Measurements from ENCODE around the gene KCNG3.
"Not testable (repeated sequence)": the region's sequence is repeated elsewhere in the genome, so short reads cannot be mapped to it uniquely, and the experiment has no call there.

KCNG3 gene

DNA sequence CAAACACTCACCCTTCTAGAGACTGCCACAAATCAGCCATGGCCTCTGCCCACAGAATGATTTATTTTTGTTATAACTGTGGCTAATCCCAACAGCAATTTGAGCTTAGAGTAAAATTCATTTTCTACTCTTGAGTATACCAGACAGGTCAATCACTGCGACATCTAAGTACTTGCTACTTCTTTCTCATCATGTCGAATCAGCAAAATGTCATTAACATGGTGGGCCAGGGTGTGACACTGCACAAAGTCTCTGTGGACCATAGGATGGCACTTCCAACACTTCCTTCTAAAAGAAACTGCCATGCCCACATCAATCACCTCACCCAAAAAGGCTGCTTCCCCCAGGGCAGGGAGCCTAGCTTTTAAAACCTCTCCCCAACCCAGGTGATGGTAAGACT is 64.4 kb downstream of the KCNG3 start:
- DNase-seq: no peak

GRCh38 chr2:42425697-42426096 is 68.1 kb downstream of the KCNG3 start:
- no peak for DNase-seq

DNA sequence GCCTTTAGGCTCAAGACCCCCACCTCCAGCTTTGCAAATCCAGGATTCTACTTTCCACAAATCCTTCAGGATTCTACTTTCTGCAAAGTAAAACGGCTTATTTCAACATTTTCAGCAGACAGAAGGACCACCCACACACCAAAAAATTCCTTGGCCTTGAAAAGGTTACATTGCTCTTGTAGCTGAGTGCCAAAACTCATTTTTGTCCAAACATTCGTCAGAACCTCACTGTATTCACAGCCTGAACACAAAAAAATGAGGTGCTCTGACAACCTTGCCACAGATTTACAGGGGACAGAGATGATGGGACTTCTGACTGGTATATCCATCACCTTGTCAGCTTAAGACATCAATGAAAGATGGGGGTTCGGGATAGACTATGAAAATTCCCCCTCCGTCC is 69.7 kb downstream of the KCNG3 start:
- DNase-seq: no peak

GRCh38 chr2:42421601-42422239 is 72.1 kb downstream of the KCNG3 start:
- DNase-seq: no peak

- DNase-seq: no peak
These were observed 72.7 kb downstream of the KCNG3 start for GRCh38 chr2:42421157-42421485.

DNA sequence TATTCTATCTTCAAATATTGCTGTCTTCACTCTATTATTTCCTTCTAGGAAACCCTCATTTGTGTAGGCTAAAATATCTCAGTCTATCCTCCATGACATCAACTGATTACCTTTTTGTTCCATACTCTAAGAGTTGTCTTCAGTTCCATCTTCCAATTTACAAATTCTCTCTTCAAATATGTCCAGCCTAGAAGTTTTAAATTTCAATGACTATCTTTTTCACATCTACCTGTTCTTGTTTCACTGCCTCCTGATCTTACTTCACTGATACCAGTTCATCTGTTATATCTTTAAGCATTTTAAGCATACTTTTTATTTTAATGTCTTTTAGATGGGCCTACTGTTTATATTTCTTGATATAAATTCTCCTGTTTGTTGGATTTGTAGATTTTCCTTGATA is 79.1 kb downstream of the KCNG3 start:
- DNase-seq: no peak

DNA sequence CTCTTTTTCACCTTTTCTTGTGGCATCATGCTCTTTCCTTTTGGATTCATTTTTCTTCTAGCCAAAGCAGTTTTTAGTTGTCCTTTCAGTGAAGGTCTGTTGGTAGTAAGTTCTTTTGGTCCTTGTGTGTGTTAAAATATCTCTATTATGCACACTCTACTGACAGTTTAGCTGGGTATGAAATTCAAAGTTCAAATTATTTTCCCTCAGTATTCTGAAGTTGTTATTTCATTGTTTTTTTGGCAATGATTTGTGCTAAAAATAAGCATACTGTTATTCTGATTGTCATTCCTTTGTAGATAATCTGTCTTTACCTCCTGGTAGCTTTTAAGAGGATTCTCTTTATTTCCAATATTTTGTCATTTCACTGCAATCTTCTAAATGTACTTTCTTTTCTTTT is 79.6 kb downstream of the KCNG3 start:
- DNase-seq: no peak

- no peak for DNase-seq
These were observed 82.9 kb downstream of the KCNG3 start for GRCh38 chr2:42410742-42411514.

GRCh38 chr2:42408009-42408408 is 85.8 kb downstream of the KCNG3 start:
- no peak for DNase-seq

- DNase-seq: no peak
These were observed 86.3 kb downstream of the KCNG3 start for GRCh38 chr2:42407476-42407875.

DNA sequence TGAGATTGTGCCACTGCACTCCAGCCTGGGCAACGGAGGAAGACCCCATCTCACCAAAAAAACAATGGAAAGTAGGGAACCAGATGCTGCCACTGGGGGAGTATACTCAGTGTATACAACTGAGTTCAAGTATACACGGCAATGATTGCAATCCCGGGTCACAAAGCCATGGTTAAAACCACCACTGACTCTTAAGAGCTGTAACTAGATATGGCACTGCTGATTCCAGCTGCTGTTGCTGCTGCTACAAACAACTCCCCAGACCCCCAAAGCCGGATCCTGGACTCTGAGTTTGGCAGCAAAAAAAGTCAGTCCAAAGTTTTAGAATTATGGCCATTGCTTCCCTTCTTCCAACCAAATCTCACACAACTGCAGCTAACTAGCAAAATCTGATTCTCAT is 89.1 kb downstream of the KCNG3 start:
- DNase-seq: no peak

- no peak for DNase-seq
These were observed 92.0 kb downstream of the KCNG3 start for GRCh38 chr2:42401773-42402172.

DNA sequence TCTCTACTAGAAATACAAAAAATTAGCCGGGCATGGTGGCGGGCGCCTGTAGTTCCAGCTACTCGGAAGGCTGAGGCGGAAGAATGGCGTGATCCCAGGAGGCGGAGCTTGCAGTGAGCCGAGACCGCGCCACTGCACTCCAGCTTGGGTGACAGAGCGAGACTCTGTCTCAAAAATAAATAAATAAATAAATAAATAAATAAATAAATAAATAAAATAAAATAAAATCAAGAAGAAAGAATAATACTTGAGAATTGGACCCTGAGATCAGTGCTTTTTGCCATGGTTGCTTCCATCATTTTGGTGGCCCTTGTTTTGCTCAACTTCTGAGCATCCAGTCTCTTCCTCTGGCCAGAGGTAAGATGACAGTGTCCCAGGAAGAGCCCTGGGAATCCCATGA is 95.7 kb downstream of the KCNG3 start:
- DNase-seq: not testable (repeated sequence)

DNA sequence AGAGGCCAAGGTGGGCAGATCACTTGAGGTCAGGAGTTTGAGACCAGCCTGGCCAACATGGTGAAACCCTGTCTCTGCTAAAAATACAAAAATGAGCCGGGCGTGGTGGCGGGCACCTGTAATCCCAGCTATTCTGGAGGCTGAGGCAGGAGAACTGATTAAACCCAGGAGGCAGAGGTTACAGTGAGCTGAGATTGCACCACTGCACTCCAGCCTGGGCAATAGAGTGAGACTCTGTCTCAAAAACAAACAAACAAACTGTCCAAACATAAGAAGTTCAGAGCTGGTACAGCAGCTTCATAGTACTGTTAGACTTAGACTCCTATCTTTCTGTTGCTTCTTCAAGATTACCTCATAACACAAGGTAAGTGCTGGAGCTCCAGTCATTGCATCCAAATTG is 100.5 kb downstream of the KCNG3 start:
- DNase-seq: not testable (repeated sequence)

- no peak for DNase-seq
These were observed 101.6 kb downstream of the KCNG3 start for GRCh38 chr2:42392191-42392590.
